ACC112 (cell line): ENCODE data around the gene ANKS1B.

Source experiments
- H2AFZ ChIP-seq: fragments of 200-600 bp; sonication (generic); one replicate; pipeline ENCODE4 v1.6.0; 2017; ENCODE audit warnings: antibody characterized with exemption, low read length; ENCODE audit not compliant: unreplicated experiment
- H3K27ac ChIP-seq: fragments of 200-600 bp; sonication (generic); 2 replicates; pipeline ENCODE4 v1.5.1; 2014; ENCODE audit warnings: low read depth, mild to moderate bottlenecking, antibody characterized with exemption, low read length, moderate library complexity
- H3K27me3 ChIP-seq: fragments of 200-600 bp; sonication (generic); 2 replicates; pipeline ENCODE4 v1.6.1; 2014; ENCODE audit warnings: mild to moderate bottlenecking, antibody characterized with exemption, low read length, moderate library complexity, mixed read lengths; ENCODE audit not compliant: insufficient read depth
- H3K36me3 ChIP-seq: fragments of 200-600 bp; sonication (generic); 2 replicates; pipeline ENCODE4 v1.6.1; 2016; ENCODE audit warnings: mild to moderate bottlenecking, antibody characterized with exemption, low read length, moderate library complexity, mixed read lengths; ENCODE audit not compliant: insufficient read depth
- H3K4me1 ChIP-seq: fragments of 200-600 bp; sonication (generic); one replicate; pipeline ENCODE4 v1.6.1; 2016; ENCODE audit warnings: low read length, mixed read lengths; ENCODE audit not compliant: insufficient read depth, unreplicated experiment, control insufficient read depth
- H3K4me3 ChIP-seq: fragments of 200-600 bp; sonication (generic); 2 replicates; pipeline ENCODE4 v1.5.1; 2014; ENCODE audit warnings: mild to moderate bottlenecking, low read depth, low read length
- H3K79me2 ChIP-seq: fragments of 200-600 bp; sonication (generic); one replicate; pipeline ENCODE4 v1.6.0; 2016; ENCODE audit warnings: low read length; ENCODE audit not compliant: control insufficient read depth, unreplicated experiment, insufficient read depth

The ANKS1B gene

DNA sequence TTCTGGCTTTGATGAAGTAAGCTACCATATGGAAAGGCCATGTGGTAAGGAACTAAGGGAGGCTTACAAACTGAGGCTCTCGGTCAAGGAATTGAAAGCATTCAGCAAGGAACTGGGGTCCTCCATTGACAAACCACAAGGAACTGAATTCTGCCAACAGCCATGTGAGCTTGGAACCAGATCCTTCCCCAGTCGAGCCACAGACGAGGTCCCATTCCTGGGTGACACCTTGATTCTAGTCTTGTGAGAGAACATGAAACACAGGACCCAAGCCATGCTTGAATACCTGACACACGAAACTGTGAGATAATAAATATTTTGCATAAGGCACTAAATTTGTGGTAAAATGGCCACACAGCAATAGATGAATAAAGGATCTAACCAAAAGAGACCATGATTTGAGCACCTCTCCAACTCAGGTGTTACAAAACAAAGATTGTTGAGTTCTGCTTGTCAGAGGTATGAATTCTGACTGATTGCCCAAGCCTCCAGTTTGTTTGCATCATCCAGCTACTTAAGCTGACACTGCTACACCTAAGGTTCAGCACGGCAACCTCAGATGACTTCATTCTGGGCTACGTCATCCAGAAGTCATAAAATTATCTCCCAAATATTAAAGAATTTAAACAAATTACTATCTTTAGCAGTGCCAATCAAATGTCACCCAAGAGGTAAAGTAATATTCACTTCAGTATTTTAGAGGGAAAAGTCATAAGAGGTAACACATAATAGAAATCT lies 277.8 kb downstream of the ANKS1B start:
- Histone ChIP-seq H3K27ac (no peak overlapping the region), H3K27me3 (no peaks in the 10 kb centered on the region), H3K4me3 (no peak overlapping the region), H3K79me2 (no peaks in the 10 kb centered on the region), H2AFZ (no peak overlapping the region), H3K4me1 (no peaks in the 10 kb centered on the region), H3K36me3 (no peaks in the 10 kb centered on the region)

DNA sequence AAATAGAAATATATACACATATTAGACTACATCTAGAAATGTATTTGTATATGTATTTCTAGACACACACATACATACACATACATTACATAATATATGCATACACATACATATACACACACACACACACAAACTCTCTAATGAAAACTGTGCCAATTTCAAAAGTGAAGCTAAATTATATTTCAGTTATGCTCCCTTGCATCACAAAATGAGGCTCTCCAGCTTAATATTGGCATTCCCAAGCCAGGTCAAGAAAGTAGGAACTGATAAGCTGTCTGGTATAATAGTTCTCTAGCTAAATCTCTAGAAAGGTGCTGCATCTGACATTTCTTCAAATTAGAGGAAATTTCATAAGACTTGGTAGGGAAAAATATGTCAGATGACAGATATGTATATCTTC lies 280.3 kb downstream of the ANKS1B start:
- H3K4me1 ChIP-seq = no peaks in the 10 kb centered on the region
- no peak overlapping the region for H2AFZ ChIP-seq
- H3K27ac ChIP-seq = no peak overlapping the region
- no peaks in the 10 kb centered on the region for H3K27me3 ChIP-seq
- H3K4me3 ChIP-seq = no peak overlapping the region
- H3K79me2 ChIP-seq = no peaks in the 10 kb centered on the region
- no peaks in the 10 kb centered on the region for H3K36me3 ChIP-seq

DNA sequence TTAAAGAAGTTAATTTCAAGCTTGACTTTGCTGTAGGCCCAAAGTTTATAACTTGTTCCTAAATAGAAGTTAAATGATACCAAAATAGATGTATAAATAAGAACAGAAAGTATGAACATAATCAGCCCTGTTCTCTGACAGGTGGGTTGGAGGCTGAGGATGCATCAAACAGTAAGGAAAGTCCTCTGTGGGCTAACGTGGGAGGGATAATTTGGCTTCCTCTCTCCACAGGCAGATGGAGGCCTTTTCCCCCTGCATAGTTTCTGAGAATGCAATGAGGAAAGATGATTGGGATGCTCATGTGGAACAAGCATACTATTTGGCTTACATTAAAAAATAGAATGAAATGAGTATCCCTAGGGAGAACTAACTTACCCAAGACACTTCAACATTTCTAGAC lies 280.7 kb downstream of the ANKS1B start:
- Histone ChIP-seq H3K27me3 (no peaks in the 10 kb centered on the region), H3K4me1 (no peaks in the 10 kb centered on the region), H3K36me3 (no peaks in the 10 kb centered on the region), H2AFZ (no peak overlapping the region), H3K79me2 (no peaks in the 10 kb centered on the region), H3K27ac (no peak overlapping the region), H3K4me3 (no peak overlapping the region)

DNA sequence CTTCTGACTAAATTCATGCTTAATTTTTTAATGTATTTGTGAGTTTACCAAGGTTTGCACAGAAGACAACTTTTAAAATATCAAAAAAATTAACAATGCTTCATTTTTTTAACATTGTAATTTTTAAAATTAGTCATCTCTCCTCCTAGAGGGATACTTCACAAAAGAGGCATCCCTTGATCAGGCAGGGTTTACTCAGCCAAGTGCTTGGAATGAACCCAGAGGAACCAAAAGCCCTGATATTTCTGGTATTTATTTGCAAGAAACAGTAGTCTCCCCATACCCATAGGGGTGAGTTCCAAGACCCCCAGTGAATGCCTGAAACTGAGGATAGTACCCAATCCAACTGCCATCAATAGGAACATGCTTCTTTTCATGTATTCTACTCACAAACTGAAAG lies 284.7 kb downstream of the ANKS1B start:
- H2AFZ ChIP-seq = no peak overlapping the region
- no peaks in the 10 kb centered on the region for H3K4me1 ChIP-seq
- no peak overlapping the region for H3K4me3 ChIP-seq
- H3K79me2 ChIP-seq = no peaks in the 10 kb centered on the region
- H3K27ac ChIP-seq = no peak overlapping the region
- H3K27me3 ChIP-seq = no peaks in the 10 kb centered on the region
- no peaks in the 10 kb centered on the region for H3K36me3 ChIP-seq

DNA sequence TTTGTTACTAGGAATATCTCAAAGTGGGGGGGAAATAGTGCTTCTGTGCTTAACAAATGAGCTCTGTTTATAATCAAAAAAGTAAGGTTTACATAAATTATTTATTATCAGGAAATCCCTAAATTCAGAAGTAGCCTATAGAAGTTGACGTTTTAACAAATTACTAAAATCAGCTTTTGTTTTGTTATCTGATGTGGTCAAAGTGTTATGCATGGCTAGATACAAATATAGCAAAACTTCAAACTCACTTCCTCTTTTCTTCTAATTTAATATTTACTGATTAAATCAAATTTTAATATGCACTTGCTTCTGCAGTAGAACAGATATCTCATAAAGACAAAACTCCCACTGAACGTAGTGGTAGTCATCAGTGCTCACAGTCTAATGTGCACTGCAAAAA lies 289.7 kb downstream of the ANKS1B start:
- Histone ChIP-seq H2AFZ (no peak overlapping the region), H3K79me2 (no peaks in the 10 kb centered on the region), H3K36me3 (no peaks in the 10 kb centered on the region), H3K27me3 (no peaks in the 10 kb centered on the region), H3K4me1 (no peaks in the 10 kb centered on the region), H3K4me3 (no peak overlapping the region), H3K27ac (no peak overlapping the region)

DNA sequence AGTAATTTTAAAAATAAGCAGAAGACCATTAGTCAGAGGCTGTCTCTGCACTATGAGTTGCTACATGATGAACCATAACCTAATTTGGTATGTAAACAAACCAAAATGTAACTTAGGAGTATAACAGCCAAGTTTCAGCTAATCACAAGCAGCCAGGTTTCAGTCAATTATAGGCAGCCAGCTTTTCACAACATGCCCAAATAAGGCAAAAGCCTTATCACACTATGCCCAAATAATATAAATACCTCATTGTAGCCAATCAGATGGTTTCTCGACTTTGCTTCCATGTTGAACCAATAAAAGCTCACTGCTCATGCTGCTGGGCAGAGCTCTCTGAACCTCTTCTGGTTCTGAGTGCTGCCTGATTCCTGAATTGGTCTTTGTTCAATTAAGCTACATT lies 298.6 kb downstream of the ANKS1B start:
- H3K36me3 ChIP-seq = no peaks in the 10 kb centered on the region
- no peak overlapping the region for H2AFZ ChIP-seq
- no peak overlapping the region for H3K27ac ChIP-seq
- H3K27me3 ChIP-seq = no peaks in the 10 kb centered on the region
- H3K4me1 ChIP-seq = no peaks in the 10 kb centered on the region
- no peaks in the 10 kb centered on the region for H3K79me2 ChIP-seq
- H3K4me3 ChIP-seq = no peak overlapping the region

DNA sequence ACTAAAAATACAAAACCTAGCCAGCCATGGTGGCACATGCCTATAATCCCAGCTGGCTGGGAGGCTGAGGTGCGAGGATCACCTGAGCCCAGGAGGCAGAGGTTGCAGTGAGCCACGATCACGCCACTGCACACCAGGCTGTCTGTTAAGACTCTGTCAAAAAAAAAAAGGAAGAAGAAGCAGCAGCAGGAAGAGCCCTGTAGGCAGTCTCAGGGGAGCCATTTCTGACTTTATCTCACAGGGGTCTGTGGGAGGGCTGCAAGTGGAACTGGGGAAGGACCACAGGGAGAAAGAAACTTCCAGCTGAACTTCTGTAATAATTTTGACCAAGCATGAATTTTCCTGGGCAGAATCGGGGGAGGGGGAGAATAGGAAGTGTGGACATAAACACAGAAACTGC lies 304.5 kb downstream of the ANKS1B start:
- no peak overlapping the region for H3K27ac ChIP-seq
- no peaks in the 10 kb centered on the region for H3K4me1 ChIP-seq
- H3K36me3 ChIP-seq = no peaks in the 10 kb centered on the region
- H3K4me3 ChIP-seq = no peak overlapping the region
- no peaks in the 10 kb centered on the region for H3K79me2 ChIP-seq
- no peaks in the 10 kb centered on the region for H3K27me3 ChIP-seq
- H2AFZ ChIP-seq = no peak overlapping the region

DNA sequence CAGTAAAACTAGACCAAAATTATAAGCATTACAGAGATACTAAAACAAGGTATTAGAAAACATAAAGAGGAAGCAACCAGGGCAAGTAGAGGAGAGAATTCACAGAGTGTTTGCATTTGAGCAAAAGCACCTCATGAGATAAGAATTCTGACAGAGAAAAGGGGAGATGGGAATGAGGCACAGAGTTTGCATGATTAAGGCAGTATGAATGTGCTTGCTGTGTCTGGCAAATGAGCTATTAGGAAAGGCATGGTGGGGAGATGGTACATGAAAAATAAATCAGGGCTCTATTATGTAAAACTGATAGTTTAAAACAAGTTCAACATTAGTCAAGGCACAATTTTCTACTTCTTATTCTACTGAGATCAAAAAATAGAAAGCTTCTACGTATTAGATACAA lies 314.1 kb downstream of the ANKS1B start:
- Histone ChIP-seq H2AFZ (no peak overlapping the region), H3K4me3 (no peak overlapping the region), H3K27me3 (no peaks in the 10 kb centered on the region), H3K79me2 (no peaks in the 10 kb centered on the region), H3K27ac (no peak overlapping the region), H3K4me1 (no peaks in the 10 kb centered on the region), H3K36me3 (no peaks in the 10 kb centered on the region)

DNA sequence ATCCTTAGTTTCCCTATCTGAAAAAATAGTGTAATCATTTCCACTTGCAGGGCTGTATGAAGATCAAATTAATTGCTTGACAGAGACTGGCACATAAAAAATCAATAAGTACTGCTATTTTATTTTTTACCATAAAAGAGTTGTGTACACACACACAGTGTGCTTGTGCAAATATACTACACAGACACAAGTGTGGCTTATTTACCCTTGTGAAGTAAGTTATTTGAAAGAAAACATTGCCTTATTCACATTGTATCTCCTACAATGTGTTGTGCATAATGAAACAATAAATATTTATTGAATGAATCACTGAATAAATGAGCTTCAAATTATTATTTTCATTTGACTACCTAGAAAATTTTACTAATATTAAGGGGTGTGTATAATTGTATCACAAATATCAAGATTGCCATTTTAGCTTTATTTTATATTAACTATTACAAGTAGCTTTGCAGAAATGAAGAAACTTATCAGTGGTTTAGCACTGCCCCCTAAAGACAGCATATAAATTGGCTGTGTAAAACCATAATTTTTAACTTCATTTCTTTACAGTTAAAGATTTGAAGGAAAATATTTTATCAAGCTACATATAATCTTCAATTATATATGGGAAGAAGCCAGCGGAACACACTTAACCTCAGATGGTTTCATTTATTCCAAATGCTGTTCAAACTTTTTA lies 325.9 kb downstream of the ANKS1B start:
- no peaks in the 10 kb centered on the region for H3K79me2 ChIP-seq
- H3K27ac ChIP-seq = no peak overlapping the region
- no peaks in the 10 kb centered on the region for H3K4me1 ChIP-seq
- H3K27me3 ChIP-seq = no peaks in the 10 kb centered on the region
- no peak overlapping the region for H2AFZ ChIP-seq
- H3K4me3 ChIP-seq = no peak overlapping the region
- H3K36me3 ChIP-seq = no peaks in the 10 kb centered on the region

DNA sequence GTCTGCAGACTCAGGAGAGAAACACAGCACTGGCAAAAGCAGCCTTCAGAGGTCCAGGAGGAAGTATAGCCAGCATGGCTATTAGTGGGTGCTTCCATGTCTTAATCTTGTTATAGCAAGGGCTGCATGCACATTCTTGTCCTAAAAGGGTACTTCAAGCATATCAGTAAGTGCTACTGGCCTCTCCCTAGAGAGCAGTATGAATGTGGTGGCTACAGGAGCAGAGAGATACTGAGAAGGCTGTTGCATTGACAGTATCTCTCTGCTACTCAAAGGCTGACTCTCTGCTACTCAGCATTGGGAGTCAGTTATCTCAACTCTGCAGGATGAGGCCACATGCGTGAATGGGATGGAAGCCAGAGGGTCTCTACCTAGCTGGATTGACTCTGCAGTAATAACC lies 335.2 kb downstream of the ANKS1B start:
- no peak overlapping the region for H3K4me3 ChIP-seq
- no peaks in the 10 kb centered on the region for H3K4me1 ChIP-seq
- H2AFZ ChIP-seq = no peak overlapping the region
- no peaks in the 10 kb centered on the region for H3K27me3 ChIP-seq
- H3K36me3 ChIP-seq = no peaks in the 10 kb centered on the region
- no peaks in the 10 kb centered on the region for H3K79me2 ChIP-seq
- no peak overlapping the region for H3K27ac ChIP-seq

DNA sequence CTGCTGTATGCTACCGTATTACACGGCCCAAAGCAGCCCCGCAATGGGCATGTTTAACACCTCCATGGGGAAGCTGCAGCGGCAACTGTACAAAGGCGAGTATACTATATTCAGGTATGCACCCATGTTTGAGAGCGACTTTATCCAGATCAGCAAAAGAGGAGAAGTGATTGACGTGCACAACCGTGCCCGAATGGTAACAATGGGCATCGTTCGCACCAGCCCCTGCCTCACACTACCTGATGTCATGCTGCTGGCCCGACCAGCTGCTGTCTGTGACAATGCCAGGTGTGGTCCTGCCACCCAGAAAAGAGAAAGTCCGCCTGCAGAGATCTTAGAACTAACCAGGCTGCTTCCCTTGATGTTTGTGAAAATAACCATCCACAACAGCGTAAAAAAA lies 336.6 kb downstream of the ANKS1B start:
- H3K27ac ChIP-seq = no peak overlapping the region
- H3K79me2 ChIP-seq = no peaks in the 10 kb centered on the region
- no peak overlapping the region for H2AFZ ChIP-seq
- H3K4me1 ChIP-seq = no peaks in the 10 kb centered on the region
- H3K27me3 ChIP-seq = no peaks in the 10 kb centered on the region
- H3K36me3 ChIP-seq = no peaks in the 10 kb centered on the region
- no peak overlapping the region for H3K4me3 ChIP-seq
